ENCODE data around the gene MIER1.

DNA sequence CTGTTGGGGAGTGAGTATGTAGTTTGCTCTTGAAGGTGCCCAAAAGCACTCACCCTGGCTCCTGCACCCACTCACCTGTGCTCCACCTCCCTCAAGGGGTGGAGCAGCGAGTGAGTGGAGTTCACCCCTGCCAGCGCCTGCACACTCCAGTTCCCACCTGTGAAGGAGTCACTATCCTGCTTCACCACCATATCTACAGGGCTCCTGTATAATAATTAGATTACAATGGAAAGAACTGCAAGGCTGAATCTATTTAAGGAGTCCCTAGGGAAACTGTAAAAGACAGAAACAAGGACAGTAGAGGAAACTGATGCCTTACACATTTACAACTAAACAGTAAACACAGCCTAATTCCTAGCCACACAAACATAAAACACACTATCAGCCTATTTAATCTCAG lies 4.2 kb upstream of the MIER1 start:
- TF ChIP-seq POLR2AphosphoS5 (IDR thresholded peaks at IDR 0.05; ENCODE audit: borderline replicate concordance, low read depth, low read length) (no peak), EZH2 (IDR thresholded peaks at IDR 0.05) (no peak), FOXP2 (optimal IDR thresholded peaks at IDR 0.05; ENCODE audit: control extremely low read depth, extremely low read length, insufficient read depth) (no peak)
